GDM1 (cell line): Measurements from ENCODE around the gene NID1.
"Not testable (repeated sequence)": the region's sequence is repeated elsewhere in the genome, so short reads cannot be mapped to it uniquely, and the experiment has no call there.

Source experiments
- DNase-seq: peaks from one replicate; lab custom pipeline; 2025; lab: John Stamatoyannopoulos, UW

The NID1 gene

GRCh38 chr1:235938709-235939479 is 126.0 kb downstream of the NID1 start:
- DNase-seq, result peak; percentile 52

- no peak for DNase-seq
These were observed 127.8 kb downstream of the NID1 start for GRCh38 chr1:235937123-235937522.

GRCh38 chr1:235935235-235936225 is 129.4 kb downstream of the NID1 start:
- DNase-seq, result no peak

GRCh38 chr1:235933766-235934116 is 131.1 kb downstream of the NID1 start:
- no peak for DNase-seq

GRCh38 chr1:235933017-235933765 is 131.7 kb downstream of the NID1 start:
- no peak for DNase-seq

GRCh38 chr1:235932090-235932510 is 132.8 kb downstream of the NID1 start:
- DNase-seq, result no peak

- no peak for DNase-seq
These were observed 133.6 kb downstream of the NID1 start for GRCh38 chr1:235931171-235931738.

GRCh38 chr1:235930543-235930942 is 134.3 kb downstream of the NID1 start:
- no peak for DNase-seq

- DNase-seq, result no peak
These were observed 135.7 kb downstream of the NID1 start for GRCh38 chr1:235929216-235929615.

- DNase-seq, result no peak
These were observed 136.7 kb downstream of the NID1 start for GRCh38 chr1:235928197-235928596.

- DNase-seq, result not testable (repeated sequence)
These were observed 137.3 kb downstream of the NID1 start for GRCh38 chr1:235927551-235927950.
